RWPE2 (cell line): ENCODE measurements around the gene HECW1.

ENCODE experiments used
- ATAC-seq: fragments of 200-7000 bp; cut with Tn5 transposase; 3 replicates; pipeline ENCODE4 v1.9.1; 2021; ENCODE audit warnings: low read depth
- DNase-seq: peaks from one replicate; pipeline ENCODE4 v3.0.0-alpha.2; 2020; ENCODE audit warnings: low spot score
- H3K27ac ChIP-seq: fragments of 450-650 bp; 2 replicates; pipeline ENCODE4 v1.5.1; 2017; ENCODE audit warnings: mild to moderate bottlenecking; ENCODE audit not compliant: poor library complexity, severe bottlenecking
- H3K27me3 ChIP-seq: fragments of 250-450 bp; sonication (Bioruptor Pico); 2 replicates; pipeline ENCODE4 v1.5.1; 2021; ENCODE audit warnings: mild to moderate bottlenecking, moderate library complexity; ENCODE audit not compliant: insufficient read depth, poor library complexity, severe bottlenecking
- H3K36me3 ChIP-seq: fragments of 250-450 bp; sonication (Bioruptor Pico); 2 replicates; pipeline ENCODE4 v1.5.1; 2020; ENCODE audit warnings: low read depth, mild to moderate bottlenecking, moderate library complexity
- H3K4me1 ChIP-seq: fragments of 250-450 bp; sonication (Bioruptor Pico); 2 replicates; pipeline ENCODE4 v1.5.1; 2021; ENCODE audit warnings: mild to moderate bottlenecking, moderate library complexity; ENCODE audit not compliant: insufficient read depth, poor library complexity, severe bottlenecking
- H3K4me3 ChIP-seq: fragments of 250-450 bp; sonication (Bioruptor Pico); 2 replicates; pipeline ENCODE4 v1.5.1; 2021; ENCODE audit warnings: mild to moderate bottlenecking, moderate library complexity; ENCODE audit not compliant: severe bottlenecking
- H3K9me3 ChIP-seq: fragments of 250-450 bp; sonication (Bioruptor Pico); 2 replicates; pipeline ENCODE4 v1.5.1; 2021; ENCODE audit warnings: mild to moderate bottlenecking, moderate library complexity; ENCODE audit not compliant: severe bottlenecking
- TF ChIP-seq, protein P1 (sequence below): fragments of 450-650 bp; IDR thresholded peaks from one replicate; pipeline ENCODE4 v1.5.1; 2017; ENCODE audit warnings: mild to moderate bottlenecking, moderate library complexity; ENCODE audit not compliant: poor library complexity, severe bottlenecking

The HECW1 gene

DNA sequence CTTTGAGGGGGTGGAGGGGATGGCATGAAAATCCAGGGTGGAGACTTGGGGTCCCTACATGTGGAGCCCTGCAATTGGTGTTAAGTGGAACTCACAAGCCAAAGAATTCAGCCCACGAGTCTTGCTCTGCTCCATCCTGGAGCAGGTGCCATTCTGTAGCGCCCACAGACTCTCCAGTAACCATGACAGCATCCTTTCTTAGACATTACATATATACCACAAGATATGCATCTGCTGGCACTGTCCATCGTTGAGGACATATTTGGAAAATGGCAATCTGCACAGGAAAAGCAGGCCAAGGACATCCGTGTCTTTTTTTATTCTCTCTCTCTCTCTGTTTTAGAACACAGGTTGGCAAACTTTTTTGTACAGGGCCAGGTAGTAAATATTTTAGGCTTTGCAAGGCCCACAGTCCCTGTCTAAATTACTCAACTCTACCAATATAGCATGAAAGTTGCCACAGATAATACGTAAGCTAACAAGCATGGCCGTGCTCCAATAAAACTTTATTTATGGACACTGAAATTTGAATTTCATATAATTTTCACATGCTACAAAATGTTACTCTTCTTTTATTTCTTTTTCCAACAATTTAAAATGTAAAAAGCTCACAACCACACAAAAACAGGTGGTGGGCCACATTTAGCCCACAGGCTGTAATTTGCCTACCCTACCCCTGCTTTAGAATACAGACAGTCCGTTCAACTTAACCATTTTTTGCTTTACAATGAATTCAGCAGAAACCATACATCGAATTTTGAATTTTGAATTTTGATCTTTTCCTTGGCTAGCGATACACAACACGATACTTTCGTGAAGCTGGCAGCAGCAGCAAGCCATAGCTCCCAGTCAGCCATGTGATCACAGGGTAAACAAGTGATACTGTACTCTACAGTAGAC is 329.0 kb downstream of the HECW1 start:
- TF ChIP-seq, protein P1, sequence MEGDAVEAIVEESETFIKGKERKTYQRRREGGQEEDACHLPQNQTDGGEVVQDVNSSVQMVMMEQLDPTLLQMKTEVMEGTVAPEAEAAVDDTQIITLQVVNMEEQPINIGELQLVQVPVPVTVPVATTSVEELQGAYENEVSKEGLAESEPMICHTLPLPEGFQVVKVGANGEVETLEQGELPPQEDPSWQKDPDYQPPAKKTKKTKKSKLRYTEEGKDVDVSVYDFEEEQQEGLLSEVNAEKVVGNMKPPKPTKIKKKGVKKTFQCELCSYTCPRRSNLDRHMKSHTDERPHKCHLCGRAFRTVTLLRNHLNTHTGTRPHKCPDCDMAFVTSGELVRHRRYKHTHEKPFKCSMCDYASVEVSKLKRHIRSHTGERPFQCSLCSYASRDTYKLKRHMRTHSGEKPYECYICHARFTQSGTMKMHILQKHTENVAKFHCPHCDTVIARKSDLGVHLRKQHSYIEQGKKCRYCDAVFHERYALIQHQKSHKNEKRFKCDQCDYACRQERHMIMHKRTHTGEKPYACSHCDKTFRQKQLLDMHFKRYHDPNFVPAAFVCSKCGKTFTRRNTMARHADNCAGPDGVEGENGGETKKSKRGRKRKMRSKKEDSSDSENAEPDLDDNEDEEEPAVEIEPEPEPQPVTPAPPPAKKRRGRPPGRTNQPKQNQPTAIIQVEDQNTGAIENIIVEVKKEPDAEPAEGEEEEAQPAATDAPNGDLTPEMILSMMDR, result no peak
- H3K36me3 ChIP-seq, result no peaks in the 10 kb centered on the region
- H3K27ac ChIP-seq, result no peak overlapping the region
- no peaks in the 10 kb centered on the region for H3K27me3 ChIP-seq
- no peak for ATAC-seq
- no peak overlapping the region for H3K4me3 ChIP-seq
- no peaks in the 10 kb centered on the region for H3K9me3 ChIP-seq
- H3K4me1 ChIP-seq, result no peaks in the 10 kb centered on the region
- no peak for DNase-seq

DNA sequence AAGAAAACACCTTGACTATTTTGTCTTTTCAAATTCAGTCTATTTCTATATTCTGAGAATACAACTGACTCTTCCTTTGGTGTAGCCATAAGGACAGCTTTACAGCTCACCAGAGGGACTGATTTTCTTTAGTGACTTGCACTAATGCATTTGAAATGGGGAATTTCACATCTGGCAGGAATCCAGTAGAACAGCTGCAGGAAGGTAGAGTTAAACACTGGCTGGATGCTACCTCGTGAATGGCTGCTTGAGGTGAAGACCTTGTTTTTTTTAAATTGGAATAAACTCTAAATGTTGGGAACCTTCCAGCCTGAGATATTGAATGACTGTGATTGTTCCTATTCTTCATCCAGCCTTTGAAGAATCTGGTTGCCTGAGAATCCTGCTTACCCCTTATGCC is 330.9 kb downstream of the HECW1 start:
- no peaks in the 10 kb centered on the region for H3K27me3 ChIP-seq
- DNase-seq, result no peak
- no peak overlapping the region for H3K27ac ChIP-seq
- no peaks in the 10 kb centered on the region for H3K9me3 ChIP-seq
- TF ChIP-seq, protein P1, result no peak
- H3K4me1 ChIP-seq, result no peaks in the 10 kb centered on the region
- H3K36me3 ChIP-seq, result no peaks in the 10 kb centered on the region
- no peak for ATAC-seq
- H3K4me3 ChIP-seq, result no peak overlapping the region

DNA sequence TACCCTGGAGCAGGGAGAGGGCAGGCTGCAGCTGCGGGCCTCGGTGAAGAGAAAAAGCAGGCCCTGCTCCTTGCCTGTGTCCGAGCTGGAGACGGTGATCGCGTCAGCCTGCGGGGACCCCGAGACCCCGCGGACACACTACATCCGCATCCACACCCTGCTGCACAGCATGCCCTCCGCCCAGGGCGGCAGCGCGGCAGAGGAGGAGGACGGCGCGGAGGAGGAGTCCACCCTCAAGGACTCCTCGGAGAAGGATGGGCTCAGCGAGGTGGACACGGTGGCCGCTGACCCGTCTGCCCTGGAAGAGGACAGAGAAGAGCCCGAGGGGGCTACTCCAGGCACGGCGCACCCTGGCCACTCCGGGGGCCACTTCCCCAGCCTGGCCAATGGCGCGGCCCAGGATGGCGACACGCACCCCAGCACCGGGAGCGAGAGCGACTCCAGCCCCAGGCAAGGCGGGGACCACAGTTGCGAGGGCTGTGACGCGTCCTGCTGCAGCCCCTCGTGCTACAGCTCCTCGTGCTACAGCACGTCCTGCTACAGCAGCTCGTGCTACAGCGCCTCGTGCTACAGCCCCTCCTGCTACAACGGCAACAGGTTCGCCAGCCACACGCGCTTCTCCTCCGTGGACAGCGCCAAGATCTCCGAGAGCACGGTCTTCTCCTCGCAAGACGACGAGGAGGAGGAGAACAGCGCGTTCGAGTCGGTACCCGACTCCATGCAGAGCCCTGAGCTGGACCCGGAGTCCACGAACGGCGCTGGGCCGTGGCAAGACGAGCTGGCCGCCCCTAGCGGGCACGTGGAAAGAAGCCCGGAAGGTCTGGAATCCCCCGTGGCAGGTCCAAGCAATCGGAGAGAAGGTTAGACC is 332.5 kb downstream of the HECW1 start:
- Histone ChIP-seq H3K4me1 (no peaks in the 10 kb centered on the region), H3K4me3 (no peak overlapping the region), H3K9me3 (no peaks in the 10 kb centered on the region), H3K36me3 (no peaks in the 10 kb centered on the region), H3K27me3 (no peaks in the 10 kb centered on the region), H3K27ac (no peak overlapping the region)
- TF ChIP-seq, protein P1, result no peak
- ATAC-seq, result no peak
- no peak for DNase-seq

DNA sequence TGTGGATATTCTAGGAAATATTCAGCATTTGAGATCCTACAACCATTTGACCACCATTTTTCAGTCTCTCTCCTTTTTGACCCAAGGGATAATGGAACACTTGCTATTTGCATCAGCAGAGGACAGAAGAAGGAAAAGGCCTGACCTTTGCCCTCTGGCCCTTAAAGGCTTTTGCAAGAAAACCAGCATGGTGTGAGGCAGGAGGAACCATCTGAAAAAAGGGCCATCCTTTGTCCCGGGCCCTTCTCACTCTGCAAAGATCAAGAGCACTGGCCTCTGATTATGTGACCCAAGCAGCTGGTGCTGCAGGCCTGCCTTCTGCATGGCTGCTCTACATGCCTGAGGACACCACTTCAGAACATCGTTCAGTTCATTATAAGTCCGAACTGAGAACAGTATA is 337.1 kb downstream of the HECW1 start:
- Histone ChIP-seq H3K36me3 (no peaks in the 10 kb centered on the region), H3K27ac (no peak overlapping the region), H3K27me3 (no peaks in the 10 kb centered on the region), H3K4me3 (no peak overlapping the region), H3K9me3 (no peaks in the 10 kb centered on the region), H3K4me1 (no peaks in the 10 kb centered on the region)
- DNase-seq (no peak), ATAC-seq (no peak)
- TF ChIP-seq, protein P1, result no peak
